NCI-H82 (cell line): ENCODE results near the gene TAS2R1.

Experiments used
- DNase-seq: peaks from one replicate; lab custom pipeline; 2025; lab: John Stamatoyannopoulos, UW

The TAS2R1 gene

DNA sequence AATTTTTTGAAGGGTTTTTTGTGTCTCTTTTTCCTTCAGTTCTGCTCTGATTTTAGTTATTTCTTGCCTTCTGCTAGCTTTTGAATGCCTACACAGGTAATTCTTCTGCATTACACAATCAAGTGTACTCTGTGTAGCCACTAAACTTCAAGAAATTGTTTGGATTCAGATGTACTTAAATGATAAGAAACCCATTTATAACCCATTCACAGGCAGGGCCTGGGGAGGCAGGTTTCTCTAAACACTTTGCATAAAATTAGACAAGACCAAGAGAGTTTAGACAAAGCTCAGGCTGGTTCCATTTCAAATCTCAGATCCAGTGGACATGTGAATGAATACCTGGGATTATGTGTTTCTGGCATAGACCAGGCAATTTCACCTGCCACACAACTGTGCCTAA is 43.0 kb downstream of the TAS2R1 start:
- no peak for DNase-seq

DNA sequence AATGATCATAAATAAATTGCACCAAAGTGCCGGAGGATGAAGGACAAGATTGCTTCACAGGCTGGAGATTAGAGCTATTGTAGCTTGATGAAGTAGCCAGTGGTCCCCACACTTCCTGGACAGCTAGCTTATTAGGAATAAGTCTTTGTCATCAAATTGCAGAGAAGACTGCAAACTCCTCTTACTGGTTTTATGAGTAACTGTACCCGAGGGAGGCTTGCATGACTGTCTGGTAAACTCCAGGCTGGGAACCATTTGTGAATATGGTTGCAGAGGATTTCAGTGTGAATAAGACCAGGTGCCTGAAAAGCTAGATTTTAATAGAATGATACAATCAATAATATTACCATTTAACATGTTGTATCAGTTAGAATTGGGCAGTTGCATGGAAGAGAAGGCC is 47.7 kb downstream of the TAS2R1 start:
- DNase-seq, result no peak
